Colonic mucosa (tissue), 4 donors: Measurements from ENCODE around the gene SPATA13. TPM values are rescaled to one million over a fixed set of nuclear protein-coding genes. Genes with fewer than 3 reads are reported as not detected.

Source experiments
- DNase-seq: peaks from one replicate; pipeline ENCODE4 v3.0.0-alpha.2; 2020
- H3K27ac ChIP-seq: fragments of 200-600 bp; one replicate; pipeline ENCODE4 v1.8.0; 2021
- H3K27me3 ChIP-seq: fragments of 200-600 bp; one replicate; pipeline ENCODE4 v1.8.0; 2021
- H3K36me3 ChIP-seq: fragments of 200-600 bp; one replicate; pipeline ENCODE4 v1.8.0; 2021
- H3K4me1 ChIP-seq: fragments of 200-600 bp; one replicate; pipeline ENCODE4 v1.8.0; 2021; ENCODE audit warnings: mild to moderate bottlenecking
- H3K4me3 ChIP-seq: fragments of 200-600 bp; one replicate; pipeline ENCODE4 v1.8.0; 2021
- H3K9ac ChIP-seq, 2 donors: one replicate each; pipeline ENCODE4 v1.7.0; 2013; ENCODE audit warnings: control low read depth in 2 of 2, low read depth in 2 of 2, low read length in 2 of 2
- H3K9me3 ChIP-seq: fragments of 200-600 bp; one replicate; pipeline ENCODE4 v1.8.0; 2021
- CTCF ChIP-seq: fragments of 200-600 bp; IDR thresholded peaks from one replicate; pipeline ENCODE4 v1.8.0; 2022; ENCODE audit warnings: antibody characterized with exemption, mild to moderate bottlenecking
- intact Hi-C: fragments of 100-400 bp; cut with DNase I; formaldehyde crosslinking; loops from one replicate; pipeline ENCODE4 v1.14.1; 2022
- total RNA-seq, 2 donors: library from RNA; stranded (reverse); fragmentation: NEBNext Ultra II Directional in 1 of 2; extraction: Animal tissue kit (Norgen Biotek cat#: 25700) in 1 of 2; gene quantifications; one replicate each; pipeline ENCODE4 v1.2.1, GENCODE V29; 2021
- donor health status: healthy.
- donor health status: DM: no; HTN: no; CAD: no.
- donor health status: DM: no; HTN: no; CAD: no.

SPATA13 gene
- total RNA-seq, 2 donors from 2014 or later = 41.5 to 43.8 TPM

- H3K4me3 ChIP-seq = no peak overlapping the region
- no peak for DNase-seq
- H3K27ac ChIP-seq = no peak overlapping the region
- intact Hi-C loops = no loop called here
- no peaks in the 10 kb centered on the region for H3K4me1 ChIP-seq
- H3K36me3 ChIP-seq = no peaks in the 10 kb centered on the region
- H3K9me3 ChIP-seq = no peaks in the 10 kb centered on the region
- no peaks in the 10 kb centered on the region for H3K27me3 ChIP-seq
- TF ChIP-seq CTCF = no peak
- no peak overlapping the region for H3K9ac ChIP-seq
These were observed 72.0 kb downstream of the SPATA13 start for GRCh38 chr13:24232474-24232873.

- Histone ChIP-seq H3K4me1 (no peaks in the 10 kb centered on the region), H3K9me3 (no peaks in the 10 kb centered on the region), H3K27ac (no peak overlapping the region), H3K4me3 (no peak overlapping the region), H3K36me3 (no peaks in the 10 kb centered on the region), H3K9ac (no peak overlapping the region), H3K27me3 (no peaks in the 10 kb centered on the region)
- DNase-seq = no peak
- no peak for TF ChIP-seq CTCF
- intact Hi-C loops = no loop called here
These were observed 72.9 kb downstream of the SPATA13 start for GRCh38 chr13:24233351-24233901.

GRCh38 chr13:24234200-24234915, 73.8 kb downstream of the SPATA13 start:
- Histone ChIP-seq H3K27ac (no peak overlapping the region), H3K4me3 (no peak overlapping the region), H3K36me3 (no peaks in the 10 kb centered on the region), H3K4me1 (no peaks in the 10 kb centered on the region), H3K9me3 (no peaks in the 10 kb centered on the region), H3K9ac (no peak overlapping the region), H3K27me3 (no peaks in the 10 kb centered on the region)
- TF ChIP-seq CTCF = no peak
- DNase-seq = no peak
- intact Hi-C loops = no loop called here

GRCh38 chr13:24237356-24237755, 76.8 kb downstream of the SPATA13 start:
- no peaks in the 10 kb centered on the region for H3K36me3 ChIP-seq
- H3K4me1 ChIP-seq = no peaks in the 10 kb centered on the region
- H3K4me3 ChIP-seq = no peak overlapping the region
- DNase-seq = no peak
- H3K9ac ChIP-seq = no peak overlapping the region
- TF ChIP-seq CTCF = no peak
- H3K9me3 ChIP-seq = no peaks in the 10 kb centered on the region
- no peaks in the 10 kb centered on the region for H3K27me3 ChIP-seq
- intact Hi-C loops = no loop called here
- no peak overlapping the region for H3K27ac ChIP-seq

GRCh38 chr13:24241336-24241735, 80.8 kb downstream of the SPATA13 start:
- intact Hi-C loops = no loop called here
- Histone ChIP-seq H3K9me3 (no peaks in the 10 kb centered on the region), H3K9ac (no peak overlapping the region), H3K27me3 (no peaks in the 10 kb centered on the region), H3K4me3 (no peak overlapping the region), H3K4me1 (peaks cover 2% of the 10 kb centered on the region), H3K36me3 (no peaks in the 10 kb centered on the region), H3K27ac (no peak overlapping the region)
- DNase-seq = no peak
- no peak for TF ChIP-seq CTCF
